NB4 (cell line): ENCODE measurements around the gene ATXN7L1.

Experiments
- CTCF ChIP-seq: IDR thresholded peaks from one replicate; pipeline ENCODE4 v1.5.1; 2012; ENCODE audit warnings: low read depth, low read length
- MAX ChIP-seq: IDR thresholded peaks from 2 replicates; pipeline ENCODE4 v1.6.1; 2011; ENCODE audit warnings: low read depth, low read length

GRCh38 chr7:105585850-105586500, 290.4 kb downstream of the ATXN7L1 start:
- TF ChIP-seq CTCF (no peak), MAX (no peak)
